PFSK-1 (cell line): Measurements from ENCODE around the gene ZNF428.

ENCODE experiments used
- FOXP2 ChIP-seq: optimal IDR thresholded peaks from 2 replicates; pipeline ENCODE3; 2011; ENCODE audit warnings: borderline replicate concordance, control low read depth, inconsistent platforms; ENCODE audit not compliant: insufficient read depth; ENCODE audit errors: extremely low read length, extremely low read depth
- POLR2AphosphoS5 ChIP-seq: IDR thresholded peaks from 2 replicates; pipeline ENCODE4 v1.6.1; 2012; ENCODE audit warnings: low read depth, mild to moderate bottlenecking, control low read depth, low read length, moderate library complexity
- SIN3A ChIP-seq: IDR thresholded peaks from 2 replicates; pipeline ENCODE4 v1.6.1; 2012; ENCODE audit warnings: mild to moderate bottlenecking, low read length, moderate library complexity, borderline replicate concordance; ENCODE audit not compliant: insufficient read depth
- TAF1 ChIP-seq: IDR thresholded peaks from 2 replicates; pipeline ENCODE4 v1.6.1; 2012; ENCODE audit warnings: low read length, control low read depth, borderline replicate concordance; ENCODE audit not compliant: insufficient read depth
- TF ChIP-seq, protein P1 (sequence below), 2 experiments: IDR thresholded peaks; 2 replicates each; pipeline versions ENCODE4 v1.6.1 to v1.8.0; 2011 to 2012; ENCODE audit warnings: low read depth in 2 of 2, low read length in 2 of 2, control low read depth in 1 of 2, inconsistent platforms in 1 of 2, mild to moderate bottlenecking in 1 of 2, moderate library complexity in 1 of 2; ENCODE audit not compliant: insufficient read depth in 1 of 2

The ZNF428 gene

DNA sequence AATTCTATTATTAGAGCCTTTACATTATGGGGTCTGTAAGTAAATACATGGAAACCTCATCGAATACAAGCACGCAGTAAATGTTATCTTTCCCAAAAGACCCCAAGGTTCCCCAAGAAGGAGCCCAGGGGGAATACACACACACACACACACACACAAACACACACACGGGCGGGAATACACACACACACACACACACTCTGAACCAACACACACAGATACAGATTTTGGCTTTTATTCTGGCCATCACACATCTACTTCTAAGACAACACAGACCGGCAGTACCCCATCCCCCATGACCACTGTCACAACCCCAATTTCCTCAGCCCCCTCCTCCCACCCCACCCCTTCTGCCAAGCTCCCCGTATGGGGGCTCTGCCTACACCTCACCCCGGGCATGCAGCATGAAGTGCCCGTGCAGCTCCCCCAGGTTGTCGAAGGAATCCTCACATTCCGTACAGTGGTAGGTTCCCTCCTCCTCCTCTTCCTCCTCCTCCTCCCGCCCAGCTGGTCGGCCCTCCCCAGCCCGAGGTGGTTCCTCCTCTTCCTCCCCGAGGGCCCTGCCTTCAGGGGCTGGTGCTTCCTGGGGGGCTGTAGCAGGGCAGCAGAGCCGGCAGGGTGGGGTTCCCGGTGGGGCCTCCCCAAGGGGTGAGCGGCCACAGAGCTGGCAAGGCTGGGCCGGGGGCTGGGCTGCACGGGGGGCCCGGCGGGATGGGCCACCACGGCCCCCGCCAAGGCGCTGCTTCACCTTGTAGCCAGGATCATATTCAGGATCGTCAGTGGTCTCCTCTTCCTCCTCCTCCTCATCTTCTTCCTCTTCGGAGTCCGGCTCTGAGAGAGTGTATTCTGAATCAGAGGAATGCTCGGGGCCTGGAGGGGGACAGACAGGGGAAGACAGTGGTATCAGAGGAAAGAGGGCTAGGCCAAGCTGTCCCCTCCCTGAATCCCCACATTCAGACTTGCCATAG is 11.9 kb downstream of the ZNF428 start:
- TF ChIP-seq TAF1 (no peak), FOXP2 (no peak), SIN3A (no peak), POLR2AphosphoS5 (no peak)
- TF ChIP-seq, protein P1, sequence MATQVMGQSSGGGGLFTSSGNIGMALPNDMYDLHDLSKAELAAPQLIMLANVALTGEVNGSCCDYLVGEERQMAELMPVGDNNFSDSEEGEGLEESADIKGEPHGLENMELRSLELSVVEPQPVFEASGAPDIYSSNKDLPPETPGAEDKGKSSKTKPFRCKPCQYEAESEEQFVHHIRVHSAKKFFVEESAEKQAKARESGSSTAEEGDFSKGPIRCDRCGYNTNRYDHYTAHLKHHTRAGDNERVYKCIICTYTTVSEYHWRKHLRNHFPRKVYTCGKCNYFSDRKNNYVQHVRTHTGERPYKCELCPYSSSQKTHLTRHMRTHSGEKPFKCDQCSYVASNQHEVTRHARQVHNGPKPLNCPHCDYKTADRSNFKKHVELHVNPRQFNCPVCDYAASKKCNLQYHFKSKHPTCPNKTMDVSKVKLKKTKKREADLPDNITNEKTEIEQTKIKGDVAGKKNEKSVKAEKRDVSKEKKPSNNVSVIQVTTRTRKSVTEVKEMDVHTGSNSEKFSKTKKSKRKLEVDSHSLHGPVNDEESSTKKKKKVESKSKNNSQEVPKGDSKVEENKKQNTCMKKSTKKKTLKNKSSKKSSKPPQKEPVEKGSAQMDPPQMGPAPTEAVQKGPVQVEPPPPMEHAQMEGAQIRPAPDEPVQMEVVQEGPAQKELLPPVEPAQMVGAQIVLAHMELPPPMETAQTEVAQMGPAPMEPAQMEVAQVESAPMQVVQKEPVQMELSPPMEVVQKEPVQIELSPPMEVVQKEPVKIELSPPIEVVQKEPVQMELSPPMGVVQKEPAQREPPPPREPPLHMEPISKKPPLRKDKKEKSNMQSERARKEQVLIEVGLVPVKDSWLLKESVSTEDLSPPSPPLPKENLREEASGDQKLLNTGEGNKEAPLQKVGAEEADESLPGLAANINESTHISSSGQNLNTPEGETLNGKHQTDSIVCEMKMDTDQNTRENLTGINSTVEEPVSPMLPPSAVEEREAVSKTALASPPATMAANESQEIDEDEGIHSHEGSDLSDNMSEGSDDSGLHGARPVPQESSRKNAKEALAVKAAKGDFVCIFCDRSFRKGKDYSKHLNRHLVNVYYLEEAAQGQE (IDR thresholded peaks at IDR 0.05; ENCODE audit: insufficient read depth in 1 of 2, low read depth in 2 of 2, low read length in 2 of 2) = no peak

DNA sequence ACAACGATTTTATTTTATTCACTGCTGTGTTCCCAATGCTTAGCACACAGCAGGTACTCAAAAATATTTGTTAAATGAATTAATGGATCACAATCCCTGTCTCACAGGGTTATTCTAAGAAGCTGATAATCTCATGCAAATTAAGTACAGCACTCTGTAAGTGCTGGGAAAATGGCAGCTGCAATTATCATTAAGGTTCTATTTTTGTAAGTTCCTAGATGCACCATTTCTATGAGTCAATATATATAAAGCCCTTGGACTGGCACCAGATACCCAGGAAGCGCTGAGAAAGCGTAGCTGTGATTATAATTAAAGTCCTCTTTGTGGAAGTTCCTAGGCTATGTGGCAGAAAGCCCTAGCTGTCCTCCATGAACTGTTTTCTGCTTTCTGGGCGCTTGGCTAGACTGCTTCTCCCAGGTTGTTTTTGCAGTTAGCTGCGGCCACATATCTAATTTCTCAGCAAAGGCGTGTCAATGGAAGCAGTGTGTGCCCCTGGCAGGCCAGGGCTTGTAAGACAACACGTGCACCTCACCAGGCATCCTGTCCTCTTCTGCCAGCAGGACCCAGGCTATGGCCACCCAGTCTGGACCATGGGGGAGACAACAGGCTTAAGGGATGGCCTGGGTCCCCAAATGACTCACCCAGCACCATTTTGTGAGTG is 12.7 kb downstream of the ZNF428 start:
- TF ChIP-seq POLR2AphosphoS5 (no peak), SIN3A (no peak), TAF1 (no peak), FOXP2 (no peak)
- TF ChIP-seq, protein P1 (IDR thresholded peaks at IDR 0.05; ENCODE audit: insufficient read depth in 1 of 2, low read depth in 2 of 2, low read length in 2 of 2) = no peak

DNA sequence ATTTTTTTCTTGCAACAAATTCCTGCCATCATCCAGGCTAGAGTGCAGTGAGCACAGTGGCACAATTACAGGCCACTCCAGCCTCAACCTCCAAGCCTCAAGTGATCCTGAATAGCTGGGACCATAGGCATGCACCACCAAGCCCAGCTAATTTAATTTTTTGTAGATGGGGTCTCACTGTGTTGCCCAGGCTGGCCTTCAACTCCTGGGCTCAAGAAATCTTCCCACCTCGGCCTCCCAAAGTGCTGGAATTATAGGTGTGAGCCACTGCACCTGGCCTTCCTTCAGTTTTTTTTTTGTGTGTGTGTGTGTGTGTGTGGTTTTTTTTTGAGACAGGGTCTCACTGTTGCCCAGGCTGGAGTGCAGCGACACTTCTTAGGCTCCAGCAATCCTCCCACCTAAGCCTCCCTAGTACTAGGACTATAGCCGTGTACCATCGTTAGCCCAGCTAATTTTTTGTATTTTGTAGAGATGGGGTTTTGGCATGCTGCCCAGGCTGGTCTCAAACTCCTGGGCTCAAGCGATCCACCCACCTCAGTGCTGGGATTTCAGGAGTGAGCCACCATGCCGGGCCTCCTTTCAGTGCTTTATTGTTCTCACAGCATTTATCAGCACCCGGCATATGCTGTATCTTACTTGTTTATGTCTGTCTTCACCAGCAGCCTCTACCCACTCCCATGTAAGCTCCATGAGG is 13.4 kb downstream of the ZNF428 start:
- TF ChIP-seq, protein P1 (IDR thresholded peaks at IDR 0.05; ENCODE audit: insufficient read depth in 1 of 2, low read depth in 2 of 2, low read length in 2 of 2) = no peak
- TF ChIP-seq POLR2AphosphoS5 (no peak), SIN3A (no peak), FOXP2 (no peak), TAF1 (no peak)

DNA sequence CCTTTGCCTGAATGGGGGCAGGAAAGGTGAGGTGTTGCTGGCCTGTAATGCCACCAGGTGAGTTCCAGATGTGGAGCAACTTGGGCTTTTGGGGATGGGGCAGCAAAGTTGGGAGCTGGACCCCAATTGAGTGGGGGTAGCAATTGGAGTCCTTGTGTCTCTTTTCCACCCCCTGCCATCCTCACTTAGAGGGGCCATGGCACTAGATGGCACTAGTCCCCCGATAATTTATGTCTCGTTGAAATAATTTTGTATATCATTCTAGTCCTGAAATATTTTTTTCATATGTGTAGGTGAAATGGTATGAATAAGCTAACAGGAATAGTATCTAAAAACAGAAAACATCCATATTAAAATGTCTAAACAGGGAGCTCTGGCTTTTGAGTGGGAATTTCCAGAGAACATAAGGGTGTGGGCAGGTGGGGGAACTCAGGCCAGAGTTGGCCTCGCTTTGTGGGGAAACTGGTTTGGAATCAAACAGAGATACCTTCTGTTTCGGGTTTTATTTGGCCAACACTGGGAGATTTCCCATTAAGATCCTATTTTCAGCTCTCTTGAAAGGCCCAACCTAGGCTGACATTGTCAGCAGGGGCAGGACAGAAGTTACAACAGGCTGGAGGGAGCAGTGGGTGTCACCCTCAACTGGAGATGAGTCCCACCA is 19.7 kb downstream of the ZNF428 start:
- TF ChIP-seq FOXP2 = no peak
- TF ChIP-seq POLR2AphosphoS5 = no peak
- no peak for TF ChIP-seq SIN3A
